ENCODE measurements around the gene AP3B2.

GRCh38 chr15:82739086-82739485 lies 29.4 kb upstream of the AP3B2 start:
- TF ChIP-seq EZH2 (IDR thresholded peaks at IDR 0.05; ENCODE audit: insufficient read depth, poor library complexity, severe bottlenecking) (no peak), EZH2phosphoT487 (IDR thresholded peaks at IDR 0.05; ENCODE audit: insufficient read depth, low read depth) (no peak)

Measured in GM23248 (cell line).